ENCODE data around the gene NOTCH3. TPM values are rescaled to one million over a fixed set of nuclear protein-coding genes. Genes with fewer than 3 reads are reported as not detected.

NOTCH3 gene
- total RNA-seq, 5 donors from 2014 or later (not counting 1 experiment from before 2014, with no cell fraction given), result 0.16 to 0.85 (median 0.48) TPM; not detected in 1

- Mint-ChIP-seq H3K36me3 (peaks cover 43% of the 10 kb centered on the region), H3K9me3 (no peaks in the 10 kb centered on the region), H3K27ac (no peak overlapping the region), H3K27me3 (no peaks in the 10 kb centered on the region), H3K4me1 (peaks cover 0 to 8% (median 0%) of the 10 kb centered on the region in 3 donors), H3K4me3 (no peak overlapping the region)
- ATAC-seq (replicated peaks in 1 of 4) (no peak), DNase-seq (no peak)
- 88% methylated on average over 16 of the region's 20 CpGs for WGBS (ENCODE audit: insufficient coverage)
- Histone ChIP-seq H3K36me3 (ENCODE audit: control insufficient read depth in 2 of 2, extremely low read depth in 1 of 2, insufficient read depth in 1 of 2, low read length in 1 of 2) (peaks cover 25 to 86% of the 10 kb centered on the region in 2 donors), H3K27me3 (replicated peaks in 1 of 2; ENCODE audit: control insufficient read depth in 2 of 2, extremely low read depth in 1 of 2, insufficient read depth in 2 of 2, low read length in 1 of 2) (no peaks in the 10 kb centered on the region), H3K4me1 (ENCODE audit: control insufficient read depth in 1 of 2, extremely low read depth in 1 of 2, insufficient read depth in 2 of 2, low read length in 2 of 2) (peaks cover 0 to 3% of the 10 kb centered on the region in 2 experiments), H3K27ac (ENCODE audit: low read length) (no peak overlapping the region), H3K4me3 (ENCODE audit: control insufficient read depth in 1 of 2, extremely low read depth in 1 of 2, low read length in 1 of 2) (no peak overlapping the region), H3K9me3 (no peaks in the 10 kb centered on the region)
- ChIA-PET CTCF (no interaction called here), POLR2A (no interaction called here)
These were observed 46.6 kb upstream of the NOTCH3 start for GRCh38 chr19:15247107-15248014.

GRCh38 chr19:15246198-15246481 is 45.3 kb upstream of the NOTCH3 start:
- no peak overlapping the region for H3K27ac Mint-ChIP-seq
- no peak overlapping the region for H3K27ac ChIP-seq (ENCODE audit: low read length)

GRCh38 chr19:15245370-15246197 is 44.8 kb upstream of the NOTCH3 start:
- Mint-ChIP-seq H3K36me3 (peaks cover 38% of the 10 kb centered on the region), H3K27me3 (no peaks in the 10 kb centered on the region), H3K4me1 (peaks cover 0 to 8% (median 0%) of the 10 kb centered on the region in 3 donors), H3K9me3 (no peaks in the 10 kb centered on the region), H3K4me3 (no peak overlapping the region), H3K27ac (no peak overlapping the region)
- ATAC-seq (replicated peaks in 1 of 4) (no peak), DNase-seq (no peak)
- Histone ChIP-seq H3K27me3 (replicated peaks in 1 of 2; ENCODE audit: control insufficient read depth in 2 of 2, extremely low read depth in 1 of 2, insufficient read depth in 2 of 2, low read length in 1 of 2) (no peaks in the 10 kb centered on the region), H3K4me1 (ENCODE audit: control insufficient read depth in 1 of 2, extremely low read depth in 1 of 2, insufficient read depth in 2 of 2, low read length in 2 of 2) (peaks cover 0 to 3% of the 10 kb centered on the region in 2 experiments), H3K36me3 (ENCODE audit: control insufficient read depth in 2 of 2, extremely low read depth in 1 of 2, insufficient read depth in 1 of 2, low read length in 1 of 2) (peaks cover 22 to 85% of the 10 kb centered on the region in 2 donors), H3K27ac (ENCODE audit: low read length) (no peak overlapping the region), H3K9me3 (no peaks in the 10 kb centered on the region), H3K4me3 (ENCODE audit: control insufficient read depth in 1 of 2, extremely low read depth in 1 of 2, low read length in 1 of 2) (no peak overlapping the region)
- 96% methylated on average over 20 of the region's 20 CpGs for WGBS (ENCODE audit: insufficient coverage)
- POLR2A ChIA-PET, result no interaction called here
- CTCF ChIA-PET, result no interaction called here

More at GRCh38 chr19:15246198-15246481, 45.3 kb upstream of the NOTCH3 start:
- Histone ChIP-seq H3K9me3 (no peaks in the 10 kb centered on the region), H3K27me3 (replicated peaks in 1 of 2; ENCODE audit: control insufficient read depth in 2 of 2, extremely low read depth in 1 of 2, insufficient read depth in 2 of 2, low read length in 1 of 2) (no peaks in the 10 kb centered on the region), H3K36me3 (ENCODE audit: control insufficient read depth in 2 of 2, extremely low read depth in 1 of 2, insufficient read depth in 1 of 2, low read length in 1 of 2) (peaks cover 22 to 85% of the 10 kb centered on the region in 2 donors), H3K4me1 (ENCODE audit: control insufficient read depth in 1 of 2, extremely low read depth in 1 of 2, insufficient read depth in 2 of 2, low read length in 2 of 2) (peaks cover 0 to 3% of the 10 kb centered on the region in 2 experiments), H3K4me3 (ENCODE audit: control insufficient read depth in 1 of 2, extremely low read depth in 1 of 2, low read length in 1 of 2) (no peak overlapping the region)
- H3K4me3 Mint-ChIP-seq, result no peak overlapping the region
- ChIA-PET CTCF (no interaction called here), POLR2A (no interaction called here)
- H3K4me1 Mint-ChIP-seq, result peaks cover 0 to 8% (median 0%) of the 10 kb centered on the region in 3 donors
- WGBS (ENCODE audit: insufficient coverage), result 93% methylated on average over 5 of the region's 5 CpGs
- DNase-seq (no peak), ATAC-seq (replicated peaks in 1 of 4) (no peak)
- H3K27me3 Mint-ChIP-seq, result no peaks in the 10 kb centered on the region
- H3K36me3 Mint-ChIP-seq, result peaks cover 38% of the 10 kb centered on the region
- no peaks in the 10 kb centered on the region for H3K9me3 Mint-ChIP-seq

GRCh38 chr19:15244808-15245207 is 44.0 kb upstream of the NOTCH3 start:
- POLR2A ChIA-PET, result no interaction called here
- WGBS (ENCODE audit: insufficient coverage), result 87% methylated on average over 7 of the region's 7 CpGs
- peaks cover 41% of the 10 kb centered on the region for H3K36me3 Mint-ChIP-seq
- no peak for ATAC-seq (replicated peaks in 1 of 4)
- no peaks in the 10 kb centered on the region for H3K27me3 Mint-ChIP-seq
- Histone ChIP-seq H3K4me1 (ENCODE audit: control insufficient read depth in 1 of 2, extremely low read depth in 1 of 2, insufficient read depth in 2 of 2, low read length in 2 of 2) (peaks cover 0 to 3% of the 10 kb centered on the region in 2 experiments), H3K27me3 (replicated peaks in 1 of 2; ENCODE audit: control insufficient read depth in 2 of 2, extremely low read depth in 1 of 2, insufficient read depth in 2 of 2, low read length in 1 of 2) (no peaks in the 10 kb centered on the region), H3K36me3 (ENCODE audit: control insufficient read depth in 2 of 2, extremely low read depth in 1 of 2, insufficient read depth in 1 of 2, low read length in 1 of 2) (peaks cover 29 to 85% of the 10 kb centered on the region in 2 donors), H3K4me3 (ENCODE audit: control insufficient read depth in 1 of 2, extremely low read depth in 1 of 2, low read length in 1 of 2) (no peak overlapping the region), H3K27ac (ENCODE audit: low read length) (no peak overlapping the region), H3K9me3 (no peaks in the 10 kb centered on the region)
- DNase-seq, result no peak
- H3K27ac Mint-ChIP-seq, result no peak overlapping the region
- CTCF ChIA-PET, result no interaction called here
- H3K4me3 Mint-ChIP-seq, result no peak overlapping the region
- peaks cover 0 to 8% (median 0%) of the 10 kb centered on the region in 3 donors for H3K4me1 Mint-ChIP-seq
- no peaks in the 10 kb centered on the region for H3K9me3 Mint-ChIP-seq

DNA sequence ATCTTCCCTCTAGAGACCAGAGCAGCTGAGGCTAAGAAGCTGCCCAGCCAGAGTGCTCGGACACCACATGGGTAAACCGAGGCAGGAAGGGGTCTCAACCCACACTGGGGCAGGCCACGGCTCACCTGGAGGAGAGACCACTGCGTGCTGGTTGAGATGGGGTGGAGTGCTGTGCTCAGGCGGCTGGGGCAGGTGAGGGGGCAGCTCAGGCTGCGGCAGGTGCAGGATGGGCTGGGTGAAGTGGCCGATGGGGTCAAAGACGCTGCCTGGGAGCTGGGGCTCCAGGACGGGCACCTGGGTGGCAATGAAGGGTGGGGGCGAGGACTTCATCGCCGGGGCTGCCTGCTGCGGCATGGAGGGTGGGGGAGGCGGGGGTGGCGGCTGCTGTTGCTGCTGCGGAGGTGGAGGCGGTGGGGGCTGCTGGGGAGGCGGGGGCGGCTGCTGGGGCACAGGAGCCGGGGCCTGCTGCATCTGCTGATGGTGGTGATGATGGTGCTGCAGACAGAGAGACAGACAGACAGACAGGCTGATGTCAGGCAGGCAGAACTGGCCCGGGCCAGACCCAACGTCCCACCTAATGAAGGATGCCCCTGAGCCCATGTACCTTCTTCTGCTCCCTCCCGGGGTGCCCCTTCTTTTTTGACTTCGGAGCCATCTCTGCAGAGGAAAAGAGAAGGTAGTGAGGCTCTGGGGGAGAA is 43.5 kb upstream of the NOTCH3 start:
- Histone ChIP-seq H3K4me1 (ENCODE audit: control insufficient read depth in 1 of 2, extremely low read depth in 1 of 2, insufficient read depth in 2 of 2, low read length in 2 of 2) (peaks cover 0 to 3% of the 10 kb centered on the region in 2 experiments), H3K36me3 (ENCODE audit: control insufficient read depth in 2 of 2, extremely low read depth in 1 of 2, insufficient read depth in 1 of 2, low read length in 1 of 2) (peaks cover 25 to 85% of the 10 kb centered on the region in 2 donors), H3K4me3 (ENCODE audit: control insufficient read depth in 1 of 2, extremely low read depth in 1 of 2, low read length in 1 of 2) (no peak overlapping the region), H3K9me3 (no peaks in the 10 kb centered on the region), H3K27ac (ENCODE audit: low read length) (no peak overlapping the region), H3K27me3 (replicated peaks in 1 of 2; ENCODE audit: control insufficient read depth in 2 of 2, extremely low read depth in 1 of 2, insufficient read depth in 2 of 2, low read length in 1 of 2) (no peaks in the 10 kb centered on the region)
- ChIA-PET CTCF (no interaction called here), POLR2A (no interaction called here)
- H3K4me3 Mint-ChIP-seq, result no peak overlapping the region
- WGBS (ENCODE audit: insufficient coverage), result 92% methylated on average over 21 of the region's 24 CpGs
- H3K27ac Mint-ChIP-seq, result no peak overlapping the region
- H3K36me3 Mint-ChIP-seq, result peaks cover 44% of the 10 kb centered on the region
- ATAC-seq (replicated peaks in 1 of 4), result no peak
- no peaks in the 10 kb centered on the region for H3K9me3 Mint-ChIP-seq
- no peak for DNase-seq
- no peaks in the 10 kb centered on the region for H3K27me3 Mint-ChIP-seq
- H3K4me1 Mint-ChIP-seq, result peaks cover 0 to 8% (median 0%) of the 10 kb centered on the region in 3 donors
